Measurements from ENCODE around the gene UBE2E2.

UBE2E2 gene

GRCh38 chr3:23242106-23242505 lies 39.0 kb downstream of the UBE2E2 start:
- no peak for DNase-seq

DNA sequence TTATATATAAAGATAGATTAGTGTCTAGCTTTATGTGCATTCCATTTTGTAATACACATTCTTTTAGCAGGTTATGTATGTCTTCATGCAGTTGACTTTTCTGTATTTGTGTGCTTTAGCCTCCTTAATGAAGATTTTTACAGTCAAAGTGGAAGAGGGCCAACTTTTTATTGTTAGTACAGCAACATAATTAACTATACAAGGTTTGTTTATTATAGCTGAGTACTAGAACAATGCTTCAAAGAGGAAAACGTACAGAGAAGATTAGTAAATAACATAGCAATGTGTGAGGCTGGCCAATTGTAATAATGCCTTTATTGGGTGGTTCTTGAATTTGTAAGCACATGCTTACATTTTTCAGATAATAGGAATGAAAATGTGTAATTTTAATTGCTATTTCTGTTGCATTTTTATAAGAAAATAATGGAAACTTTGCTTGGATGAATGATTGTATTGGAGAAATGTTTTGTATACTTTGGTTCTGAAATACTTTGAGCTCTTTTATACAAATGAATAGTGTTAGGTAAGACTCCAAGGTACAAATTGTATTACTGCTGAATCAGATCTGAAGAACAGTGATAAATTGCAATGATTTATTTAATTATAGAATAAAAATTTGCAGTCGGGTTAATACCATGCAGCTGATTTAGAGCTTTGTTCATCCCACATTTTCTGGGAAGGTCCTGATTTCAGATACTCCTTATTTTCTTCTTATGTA lies 41.4 kb downstream of the UBE2E2 start:
- DNase-seq, result no peak

- no peak for DNase-seq
Measured at GRCh38 chr3:23246651-23247050, 43.5 kb downstream of the UBE2E2 start.

DNA sequence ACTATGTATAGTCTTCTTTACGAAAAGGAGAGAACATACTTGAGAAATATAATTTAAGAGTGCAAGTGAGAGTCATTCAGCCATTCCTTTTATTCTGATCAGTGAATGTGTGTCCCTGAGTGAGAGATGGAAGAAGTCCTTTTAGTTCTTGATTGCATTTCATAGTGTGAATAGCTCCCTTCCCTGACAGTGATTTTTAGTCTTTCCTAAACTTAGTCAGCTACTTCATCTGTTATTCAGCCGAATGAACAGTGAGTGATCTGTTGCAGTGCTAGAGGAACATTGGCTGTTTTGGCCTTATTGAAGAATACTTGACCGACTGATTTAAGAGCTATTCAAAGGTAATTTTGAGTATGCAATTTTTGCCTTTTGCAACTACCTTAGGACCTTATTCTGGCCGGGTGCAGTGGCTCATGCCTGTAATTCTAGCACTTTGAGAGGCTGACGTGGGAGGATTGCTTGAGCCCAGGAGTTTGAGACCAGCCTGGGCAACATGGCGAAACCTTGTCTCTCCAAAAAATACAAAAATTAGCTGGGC lies 45.5 kb downstream of the UBE2E2 start:
- no peak for DNase-seq

DNA sequence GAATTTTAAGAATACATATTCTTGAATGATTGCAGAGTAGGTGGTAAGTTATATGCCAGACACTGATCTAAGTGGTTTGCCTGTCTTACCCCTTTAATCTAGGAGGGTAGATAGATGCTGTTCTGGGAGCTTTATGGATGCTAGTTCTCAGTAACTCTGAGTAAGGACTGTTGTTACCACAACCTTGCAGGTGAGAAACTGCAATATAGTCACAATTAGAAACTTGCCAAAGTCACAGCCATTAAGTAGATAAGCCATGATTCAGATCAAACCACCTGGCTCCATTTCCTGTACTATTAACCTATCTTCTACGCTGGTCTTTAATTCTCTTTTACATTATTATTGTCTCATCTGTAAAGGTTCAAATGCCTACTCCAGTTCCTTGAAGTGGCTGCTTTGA lies 46.8 kb downstream of the UBE2E2 start:
- DNase-seq, result no peak

DNA sequence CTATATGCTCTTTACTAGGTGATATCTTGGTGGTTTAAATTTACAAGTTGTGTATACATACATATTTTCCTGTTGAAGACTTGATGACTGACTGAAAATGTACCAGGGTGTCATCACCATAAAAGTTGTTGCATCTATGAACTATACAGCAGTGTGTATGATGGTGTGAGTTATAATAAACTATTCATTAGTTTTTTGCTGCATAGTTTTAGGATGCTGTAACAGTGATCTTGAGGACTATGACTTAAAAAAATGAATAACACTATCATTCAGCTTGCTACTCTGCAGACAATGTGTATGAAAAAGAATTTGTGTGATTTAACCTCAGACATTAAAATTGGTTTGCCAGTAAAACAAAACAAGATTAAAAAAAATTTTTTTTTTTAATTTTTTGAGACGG lies 49.0 kb downstream of the UBE2E2 start:
- no peak for DNase-seq

DNA sequence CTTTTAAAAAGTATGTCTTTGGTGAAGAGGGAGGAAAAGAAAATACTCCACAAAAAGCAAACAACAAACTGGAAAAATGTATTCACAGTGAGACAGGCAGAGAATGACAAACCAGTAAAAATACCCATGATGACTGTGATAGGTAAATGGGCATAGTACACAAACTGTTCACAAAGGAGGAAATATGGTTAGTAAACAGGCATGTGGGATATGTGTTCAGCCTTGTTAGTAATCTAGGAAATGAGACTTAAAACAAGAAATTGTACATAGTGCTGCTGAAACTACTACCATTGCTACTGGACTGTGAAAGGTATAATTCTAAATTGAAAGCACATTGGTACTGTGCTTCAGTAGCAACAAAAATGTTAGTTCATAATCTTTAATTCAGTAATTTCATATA lies 50.1 kb downstream of the UBE2E2 start:
- DNase-seq, result no peak

- DNase-seq, result no peak
Measured at GRCh38 chr3:23254282-23254681, 51.2 kb downstream of the UBE2E2 start.

DNA sequence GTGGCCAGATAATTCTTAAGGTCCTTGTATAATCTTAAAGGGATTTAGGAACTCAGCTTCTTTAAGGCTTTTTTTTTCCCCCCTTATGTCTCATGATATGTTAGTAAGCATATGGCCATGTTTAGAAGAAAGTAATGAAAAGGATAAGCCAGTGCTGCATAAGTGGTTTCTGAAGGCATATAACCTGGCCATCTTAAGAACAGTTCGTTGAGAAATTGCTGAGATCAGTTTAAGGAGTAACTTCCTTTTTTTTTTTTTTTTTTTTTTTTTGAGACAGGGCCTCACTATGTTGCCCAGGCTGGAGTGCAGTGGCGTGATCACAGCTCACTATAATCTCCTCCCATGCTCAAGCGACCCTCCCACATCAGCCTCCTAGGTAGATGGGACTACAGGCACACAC lies 51.7 kb downstream of the UBE2E2 start:
- DNase-seq, result no peak

DNA sequence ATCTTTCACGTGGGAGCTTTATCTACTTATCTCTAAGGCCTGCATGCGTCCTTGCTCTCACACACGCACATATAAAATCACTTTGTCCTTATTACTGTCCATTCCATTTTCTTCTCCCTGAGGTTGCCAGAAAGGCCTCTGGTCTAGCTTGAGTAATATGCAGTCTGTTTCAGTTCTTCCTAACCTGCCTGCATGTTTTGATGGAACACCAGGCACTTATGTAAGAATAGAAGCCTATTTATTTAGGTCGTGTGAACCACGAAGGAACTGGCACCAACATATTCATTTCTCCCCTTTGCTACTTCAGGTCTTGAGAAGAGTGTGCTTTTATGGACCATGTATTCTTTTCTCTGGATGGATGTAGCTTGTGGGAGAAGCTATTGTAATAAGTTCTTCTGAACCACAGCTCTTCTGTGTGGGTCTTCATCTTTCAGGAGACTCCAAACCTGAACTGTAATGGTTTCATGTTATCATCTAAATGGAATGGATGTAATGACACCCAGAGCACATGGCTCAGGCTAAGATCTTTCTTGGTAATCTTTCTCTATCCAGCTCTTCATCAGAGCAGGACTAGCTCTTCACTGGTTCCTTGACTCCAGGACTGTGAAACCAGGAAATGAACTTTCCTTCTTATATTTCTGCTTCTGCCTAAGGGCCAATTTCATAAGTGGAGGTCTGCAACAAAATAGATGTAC lies 53.8 kb downstream of the UBE2E2 start:
- DNase-seq, result no peak

GRCh38 chr3:23258110-23258509 lies 55.0 kb downstream of the UBE2E2 start:
- DNase-seq, result no peak

GRCh38 chr3:23259515-23259914 lies 56.4 kb downstream of the UBE2E2 start:
- no peak for DNase-seq

DNA sequence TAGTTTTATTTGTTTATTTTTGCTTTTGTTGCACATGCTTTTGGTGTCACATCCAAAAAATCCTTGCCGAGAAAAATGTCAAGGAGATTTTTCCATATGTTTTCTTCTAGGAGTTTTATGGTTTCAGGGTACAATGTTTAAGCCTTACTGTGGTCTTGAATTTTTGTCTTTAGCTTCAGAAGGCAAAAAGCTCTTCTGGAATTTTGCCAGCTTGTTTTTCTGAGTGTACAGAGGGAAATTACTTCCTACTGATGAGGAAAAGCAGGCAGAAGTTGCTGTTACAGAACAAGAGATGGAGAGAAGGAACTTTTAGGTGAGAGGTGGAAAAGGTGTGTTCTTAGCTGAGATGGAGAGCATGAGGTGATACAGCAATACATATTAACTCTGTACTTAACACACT lies 59.6 kb downstream of the UBE2E2 start:
- DNase-seq, result no peak

GRCh38 chr3:23263796-23264195 lies 60.7 kb downstream of the UBE2E2 start:
- no peak for DNase-seq

DNA sequence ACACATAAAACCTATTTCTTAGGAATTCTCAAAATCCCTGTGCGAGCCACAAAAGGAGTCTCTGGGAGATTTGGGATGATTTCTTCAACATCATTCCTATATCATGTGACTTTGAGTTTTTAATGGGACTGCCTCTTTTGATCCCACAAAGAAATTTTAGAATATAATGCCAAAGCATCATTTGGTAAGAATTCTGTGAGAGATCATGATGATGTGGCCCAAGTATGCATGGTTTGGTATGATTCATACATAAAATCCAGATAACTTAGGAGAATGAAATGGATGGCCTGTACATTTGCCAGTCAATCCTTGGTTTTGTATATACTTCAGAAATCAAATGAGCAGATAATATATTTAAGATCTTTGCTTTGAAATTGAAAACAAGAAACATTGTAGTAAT lies 61.3 kb downstream of the UBE2E2 start:
- no peak for DNase-seq

DNA sequence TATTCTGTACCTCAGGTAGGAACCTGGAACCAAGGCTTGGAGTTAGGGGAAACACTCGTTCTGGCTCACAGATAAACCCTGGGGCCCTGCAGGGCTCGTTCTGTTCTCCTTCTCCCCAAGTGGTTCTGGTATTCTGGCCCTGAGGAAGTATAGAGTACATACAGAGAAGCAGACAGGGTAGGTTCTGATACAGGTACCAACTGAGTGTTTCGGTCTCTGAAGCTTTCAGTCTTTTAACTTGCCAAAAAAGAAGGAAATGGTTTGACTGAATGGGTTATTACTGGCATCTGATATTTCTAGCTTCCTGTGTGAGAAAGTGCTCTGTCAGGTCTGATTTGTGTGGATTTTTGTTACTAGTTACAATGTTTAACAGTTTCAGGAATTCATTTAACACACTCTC lies 67.3 kb downstream of the UBE2E2 start:
- DNase-seq, result no peak

- DNase-seq, result no peak
Measured at GRCh38 chr3:23271876-23272741, 69.0 kb downstream of the UBE2E2 start.

GRCh38 chr3:23272820-23273219 lies 69.7 kb downstream of the UBE2E2 start:
- no peak for DNase-seq

GRCh38 chr3:23275061-23275460 lies 71.9 kb downstream of the UBE2E2 start:
- no peak for DNase-seq

DNA sequence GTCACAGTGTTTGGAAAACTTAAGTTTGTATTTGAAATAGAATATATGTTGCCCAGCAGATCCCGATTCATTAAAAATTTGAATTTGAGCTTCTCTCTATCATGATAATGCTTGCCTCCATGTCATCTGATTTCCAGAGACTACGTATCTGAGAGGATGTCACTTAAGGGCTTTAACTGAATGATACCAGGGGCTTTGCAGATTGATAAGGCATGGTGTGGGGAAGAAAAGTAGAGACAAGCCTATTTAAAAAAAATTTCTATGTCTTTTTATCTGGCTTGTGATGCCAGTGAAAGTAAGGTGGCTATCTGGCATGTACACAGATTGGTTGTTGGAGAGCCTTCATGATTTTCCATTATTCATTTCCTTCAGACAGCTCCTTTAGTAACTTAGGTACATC lies 72.7 kb downstream of the UBE2E2 start:
- no peak for DNase-seq

DNA sequence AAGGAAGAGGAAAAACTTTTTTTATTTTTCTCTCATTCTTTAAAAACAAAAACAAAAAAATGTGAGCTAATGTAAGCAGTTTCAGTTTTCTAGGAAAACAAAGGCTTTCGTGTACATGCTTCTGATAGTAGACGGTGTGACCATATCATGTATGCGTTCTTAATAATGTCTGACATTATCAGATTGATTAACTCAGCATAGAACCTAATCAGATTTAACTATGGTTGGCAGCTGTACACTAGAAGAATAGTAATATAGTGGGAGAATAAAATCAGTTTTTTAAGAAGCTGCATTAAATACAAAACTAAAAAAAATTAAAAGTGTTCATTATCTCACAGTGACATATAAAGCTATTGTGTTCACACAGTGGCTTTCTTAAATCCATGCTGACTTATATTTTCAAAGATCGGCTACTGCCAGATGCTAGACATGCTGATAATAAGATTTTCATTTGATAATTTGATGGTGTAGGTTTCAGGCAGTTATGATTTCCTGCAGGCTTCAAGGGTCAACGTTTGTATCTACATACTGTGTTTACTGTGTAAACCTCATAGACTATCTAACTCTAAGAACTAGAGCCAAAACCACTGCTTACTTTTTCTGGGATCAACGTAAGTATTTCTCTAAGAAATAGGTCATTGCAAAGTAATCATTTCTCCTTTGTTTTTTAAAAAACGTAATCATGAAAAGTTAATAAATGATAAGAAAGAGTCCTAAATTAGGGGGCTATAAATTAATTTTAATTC lies 74.0 kb downstream of the UBE2E2 start:
- DNase-seq, result no peak

GRCh38 chr3:23277688-23278087 lies 74.6 kb downstream of the UBE2E2 start:
- DNase-seq, result no peak

GRCh38 chr3:23283625-23284024 lies 80.5 kb downstream of the UBE2E2 start:
- DNase-seq, result no peak

Measured in activated CD4-positive, alpha-beta T cell treated with anti-CD3 and anti-CD28 coated beads, Interleukin-2, amount 50 U/mL, for 48 hours (primary cell).